IPS-NIHi11 (cell line): Measurements from ENCODE around the gene MB.

Experiments
- DNase-seq: peaks from one replicate; pipeline ENCODE4 v3.0.0; 2012; ENCODE audit warnings: mixed read lengths, low spot score

The MB gene

DNA sequence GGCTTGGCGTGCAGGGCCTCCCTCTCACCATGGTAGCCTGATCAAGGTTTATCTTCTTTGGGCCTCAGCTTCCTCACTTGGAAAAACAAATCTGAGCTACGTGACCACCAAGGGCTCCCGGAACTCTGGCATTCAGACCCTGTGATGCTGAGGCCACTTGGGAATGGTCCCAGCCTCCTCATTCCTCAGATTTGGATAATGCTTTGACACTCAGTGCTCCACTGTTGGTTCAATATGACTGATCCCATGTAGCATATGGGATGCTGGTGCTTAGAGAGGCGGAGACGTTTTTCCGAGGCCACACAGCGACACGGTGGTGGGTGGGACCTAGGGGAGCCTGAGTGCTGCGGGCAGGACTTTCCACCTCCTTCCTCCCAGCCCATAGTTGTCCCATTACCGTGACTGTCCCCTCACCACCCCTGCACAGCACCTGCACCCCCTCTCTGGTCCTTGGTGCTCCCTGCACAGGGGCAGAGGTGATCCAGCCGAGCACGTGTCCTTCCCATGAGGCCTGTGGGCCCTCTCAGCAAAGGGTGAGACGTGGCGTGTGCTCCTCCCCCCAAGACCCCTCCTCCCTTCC lies 23.1 kb downstream of the MB start:
- DNase-seq, result no peak

DNA sequence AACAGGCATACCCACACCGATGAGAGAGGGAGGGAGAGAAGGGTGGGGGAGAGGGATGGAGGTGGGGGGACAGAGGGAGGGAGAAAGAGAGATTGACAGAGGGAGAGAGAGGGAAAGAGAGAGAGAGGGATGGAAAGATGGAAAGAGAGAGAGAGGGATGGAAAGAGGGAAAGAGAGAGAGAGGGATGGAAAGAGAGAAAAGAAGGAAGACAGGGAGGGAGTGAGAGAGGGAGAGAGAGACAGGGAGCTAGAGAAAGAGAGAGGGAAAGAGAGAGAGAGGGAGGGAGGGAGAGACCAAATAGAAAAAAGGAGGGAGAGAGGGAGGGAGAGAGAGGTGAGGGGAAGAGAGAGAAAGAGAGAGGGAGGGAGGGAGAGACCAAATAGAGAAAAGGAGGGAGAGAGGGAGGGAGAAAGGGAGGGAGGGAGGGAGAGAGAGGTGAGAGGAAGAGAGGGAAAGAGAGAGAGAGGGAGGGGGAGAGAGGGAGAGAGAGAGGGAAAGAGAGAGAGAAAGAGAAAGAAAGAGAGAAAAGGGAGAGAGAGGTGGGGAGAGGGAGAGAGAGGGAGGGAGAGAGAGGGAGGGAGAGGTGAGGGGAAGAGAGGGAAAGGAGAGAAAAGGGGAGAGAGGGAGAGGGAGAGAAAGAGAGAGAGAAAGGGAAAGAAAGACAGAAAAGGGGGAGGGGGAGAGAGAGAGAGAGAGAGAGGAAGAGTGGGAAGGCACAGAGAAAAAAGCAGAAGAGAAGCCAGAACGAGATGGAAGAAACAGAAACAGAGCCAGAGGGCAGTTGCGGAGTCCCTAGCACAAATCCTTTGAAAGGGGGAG lies 23.8 kb downstream of the MB start:
- DNase-seq, result no peak

DNA sequence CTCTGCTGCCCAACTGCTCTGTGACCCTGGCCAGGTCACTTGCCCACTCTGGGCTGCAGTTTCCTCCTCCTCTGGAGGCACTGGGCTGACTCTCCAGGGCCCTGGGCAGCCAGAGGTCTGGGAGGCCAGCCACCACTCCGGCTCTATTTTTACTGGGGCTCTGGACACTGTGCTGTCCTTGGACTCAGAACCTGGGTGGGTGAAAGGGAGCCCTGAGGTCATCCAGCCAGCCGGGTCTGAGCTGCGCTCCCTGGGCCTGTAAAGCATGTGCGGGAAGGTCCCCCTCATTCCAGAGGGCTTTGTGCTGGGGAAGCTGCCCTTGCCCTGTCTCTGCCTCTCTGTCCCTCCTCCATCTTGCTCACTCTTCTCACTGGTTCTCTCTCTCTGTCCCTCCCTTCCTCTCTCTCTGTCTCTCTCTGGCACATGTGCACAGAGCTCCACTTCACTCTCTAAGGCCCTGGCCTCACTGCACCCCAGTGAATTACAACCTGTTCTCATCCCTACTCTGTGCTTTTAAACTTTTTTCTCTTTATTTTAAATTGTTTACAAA lies 24.6 kb downstream of the MB start:
- DNase-seq, result no peak

DNA sequence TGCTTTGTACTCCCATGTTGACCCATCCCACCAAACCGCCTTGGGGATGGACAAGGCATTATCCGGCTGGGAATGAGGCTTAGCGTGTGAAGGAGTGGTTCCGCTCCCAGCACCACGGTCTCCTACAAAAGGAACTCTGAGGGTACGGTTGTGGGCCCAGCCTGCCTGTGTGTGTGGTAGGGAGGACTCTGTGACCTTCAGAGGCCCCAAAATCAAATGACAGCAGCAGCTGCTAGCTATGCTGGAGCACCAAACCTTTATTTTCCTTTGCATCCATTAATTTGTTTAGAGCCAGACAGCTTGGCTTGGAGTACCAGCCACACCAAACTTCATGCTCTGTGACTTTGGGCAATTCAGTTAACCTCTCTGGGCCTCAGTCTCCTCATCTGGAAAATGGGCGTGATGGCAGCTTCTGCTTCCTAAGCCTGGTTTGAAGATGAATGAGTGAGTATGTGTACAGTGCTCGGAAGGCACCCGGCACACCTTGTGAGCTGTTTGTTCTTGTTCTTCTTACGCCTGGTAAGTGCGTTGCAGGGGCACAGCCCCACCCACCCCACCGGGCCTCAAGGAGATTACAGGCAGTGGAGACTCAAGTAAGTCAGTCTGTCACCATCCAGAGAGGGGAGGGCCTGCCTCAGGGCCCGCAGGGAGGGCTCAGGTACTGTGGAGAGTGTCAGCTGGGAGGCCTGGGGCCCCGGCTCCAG lies 25.3 kb downstream of the MB start:
- no peak for DNase-seq

DNA sequence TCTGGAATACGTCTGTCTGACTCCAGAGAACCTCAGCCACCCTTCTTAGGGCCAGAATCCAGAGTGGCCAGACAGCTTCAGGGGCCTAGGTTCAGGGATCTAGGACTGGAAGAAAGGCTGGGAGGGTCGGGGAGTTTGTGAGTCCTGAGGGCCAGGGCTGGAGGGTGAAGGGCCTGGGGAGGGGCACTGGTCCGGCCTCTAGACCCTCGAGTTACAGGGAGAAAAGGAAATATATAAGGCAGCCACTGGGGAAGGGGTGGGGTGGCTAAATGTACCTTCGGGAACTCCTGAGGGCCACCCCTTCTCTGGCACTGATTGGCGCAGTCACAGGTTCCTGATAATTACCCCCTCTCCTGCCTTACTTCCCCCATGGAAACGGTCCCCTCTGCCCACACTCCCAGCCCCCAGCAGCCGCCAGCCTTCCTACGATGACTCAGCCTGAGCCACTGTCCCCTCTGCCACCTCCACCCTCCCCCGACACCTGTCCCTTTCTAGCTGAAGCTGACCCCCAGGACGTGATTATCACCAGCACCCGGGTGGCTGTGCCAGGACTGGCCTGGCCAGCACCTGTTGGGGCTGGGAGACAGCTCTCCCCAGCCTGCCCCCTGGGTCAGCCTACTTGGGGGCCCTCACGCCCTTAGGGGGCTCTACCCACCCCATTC lies 26.4 kb downstream of the MB start:
- no peak for DNase-seq

DNA sequence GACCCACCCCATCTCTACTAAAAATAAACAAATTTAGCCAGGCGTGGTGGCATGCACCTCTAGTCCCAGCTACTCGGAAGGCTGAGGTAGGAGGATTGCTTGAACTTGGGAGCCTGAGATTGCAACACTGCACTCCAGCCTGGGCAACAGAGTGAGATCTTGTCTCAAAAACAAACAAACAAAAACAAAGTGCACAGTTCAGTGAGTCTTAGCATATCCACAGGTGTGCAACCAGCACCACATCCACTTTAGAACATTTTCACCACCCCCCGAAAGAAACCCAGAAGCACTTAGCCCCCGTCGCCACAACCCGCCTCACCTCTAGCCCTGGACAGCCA lies 27.4 kb downstream of the MB start:
- DNase-seq, result no peak

DNA sequence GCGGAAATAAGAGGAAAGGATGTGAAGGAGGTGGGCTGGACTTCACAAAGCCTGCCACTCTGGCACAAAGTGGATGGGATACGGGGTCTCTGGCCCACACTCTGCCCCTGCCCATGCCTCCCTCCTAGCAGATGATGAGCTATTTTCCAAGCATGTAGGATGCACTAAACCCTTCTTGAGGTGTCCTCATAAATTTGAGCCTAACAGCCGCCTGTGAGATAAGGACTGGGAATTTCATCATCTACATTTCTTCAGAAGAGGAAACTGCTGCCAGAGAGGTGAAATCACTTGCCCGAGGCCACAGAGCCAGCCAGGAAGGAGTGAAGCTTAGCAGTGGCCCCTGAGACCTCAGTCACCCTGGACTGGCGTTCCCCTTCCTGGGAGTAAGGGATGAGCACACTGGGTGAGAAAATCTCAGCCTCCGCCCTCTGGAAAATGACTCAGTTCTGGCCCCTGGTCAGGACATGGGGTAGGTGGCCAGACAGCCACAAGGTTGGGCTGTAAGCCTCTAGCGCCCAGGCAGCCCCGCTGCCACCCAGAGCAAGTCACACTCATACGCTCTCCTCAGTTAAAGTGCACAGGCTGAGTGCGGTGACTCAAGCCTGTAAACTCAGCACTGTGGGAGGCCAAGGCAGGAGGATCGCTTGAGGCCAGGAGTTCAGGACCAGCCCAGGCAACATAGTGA lies 27.9 kb downstream of the MB start:
- DNase-seq, result no peak

DNA sequence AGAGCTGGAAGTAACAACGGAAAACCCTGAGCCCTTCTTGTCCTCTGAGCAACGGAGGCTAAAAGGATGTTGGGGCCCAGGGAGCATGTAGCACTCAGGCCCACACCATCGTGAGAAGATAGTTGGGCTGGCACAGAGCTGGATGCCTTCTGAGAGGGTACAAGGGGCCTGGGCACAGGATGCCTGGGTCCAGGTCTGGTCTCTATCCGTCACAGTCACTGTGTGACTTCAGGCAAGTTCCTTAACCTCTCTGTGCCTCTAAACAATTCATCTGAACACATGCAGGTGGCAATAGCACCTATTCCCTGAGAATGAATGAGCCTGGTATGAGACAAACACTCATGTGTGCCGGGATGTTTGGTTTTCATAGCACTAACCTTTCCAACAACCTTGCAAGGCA lies 29.2 kb downstream of the MB start:
- DNase-seq, result no peak

DNA sequence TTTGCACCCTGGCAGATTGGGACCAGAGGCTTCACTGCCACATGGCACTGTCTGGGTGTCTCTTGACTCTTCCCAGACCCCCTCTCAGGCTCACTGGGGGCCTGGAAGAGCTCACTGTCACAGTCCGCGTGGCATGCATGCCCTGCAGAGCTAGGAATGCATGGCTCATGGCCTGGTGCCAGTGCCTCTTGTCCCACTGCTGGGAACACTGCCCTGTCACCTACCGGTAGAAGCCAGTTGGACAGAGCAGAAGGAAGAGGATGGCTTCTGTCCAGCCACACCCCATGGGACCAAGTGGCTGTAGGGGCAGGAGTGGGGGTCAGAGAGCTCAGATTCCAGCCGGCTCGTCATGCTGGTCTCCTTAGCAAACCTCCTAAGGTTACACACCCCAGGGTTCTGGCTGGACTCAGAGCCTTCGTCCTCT lies 29.7 kb downstream of the MB start:
- DNase-seq, result peak; percentile 54

DNA sequence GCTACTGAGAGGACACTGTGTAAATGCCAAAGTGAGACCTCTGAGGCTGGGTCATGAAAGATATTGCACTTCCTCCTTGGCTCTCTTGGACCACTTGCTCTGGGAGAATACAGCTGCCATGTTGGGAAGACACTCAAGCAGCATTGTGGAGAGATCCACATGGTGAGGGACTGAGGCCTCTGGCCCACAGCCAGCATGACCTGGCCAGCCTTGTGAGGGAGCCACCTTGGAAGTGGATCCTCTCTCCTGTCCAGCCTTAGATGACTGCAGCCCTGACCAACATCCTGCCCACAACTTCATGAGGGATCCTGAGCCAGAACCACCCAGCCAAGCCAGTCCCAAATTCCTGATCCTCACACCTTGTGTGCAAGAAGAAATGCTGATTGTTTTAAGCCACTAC lies 30.4 kb downstream of the MB start:
- DNase-seq, result no peak

DNA sequence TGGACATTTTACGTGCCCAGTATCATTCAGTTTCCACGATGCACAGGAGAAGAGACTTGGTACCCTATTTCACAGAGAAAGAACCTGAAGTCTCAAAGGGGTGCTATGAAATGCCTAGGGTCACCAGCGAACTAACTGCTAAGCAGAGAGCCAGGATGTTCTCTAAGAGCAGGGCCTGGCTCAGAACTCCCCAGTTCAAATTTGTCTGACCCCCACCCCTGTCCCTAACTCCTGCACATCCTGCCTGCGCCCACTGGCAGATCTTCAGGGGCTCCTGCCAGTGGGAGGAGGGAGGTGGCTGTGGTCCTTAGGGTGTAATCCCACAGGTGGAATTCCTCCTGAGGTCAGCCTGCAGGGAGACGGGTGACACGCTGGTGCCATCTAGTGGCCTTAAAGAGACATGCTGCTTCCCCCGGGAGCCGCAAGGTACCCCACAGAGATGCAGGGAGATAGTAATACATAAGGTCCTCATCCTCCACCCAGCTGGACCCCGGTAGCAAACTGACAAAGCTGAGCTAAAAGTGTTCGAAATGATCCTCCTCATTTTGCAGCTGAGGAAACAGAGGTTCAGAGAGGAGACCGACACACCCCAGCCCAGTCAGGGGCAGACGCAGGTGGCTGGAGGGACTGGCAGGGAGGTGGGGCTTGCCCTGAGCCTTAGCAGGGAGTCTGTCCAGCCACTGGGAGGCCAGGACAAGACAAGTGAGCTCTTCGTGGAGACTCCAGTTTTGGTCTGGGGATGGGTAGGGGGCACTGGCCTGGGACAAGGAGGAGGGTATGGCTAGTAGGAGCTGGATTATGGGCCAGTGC lies 34.1 kb downstream of the MB start:
- peak; percentile 95 for DNase-seq

DNA sequence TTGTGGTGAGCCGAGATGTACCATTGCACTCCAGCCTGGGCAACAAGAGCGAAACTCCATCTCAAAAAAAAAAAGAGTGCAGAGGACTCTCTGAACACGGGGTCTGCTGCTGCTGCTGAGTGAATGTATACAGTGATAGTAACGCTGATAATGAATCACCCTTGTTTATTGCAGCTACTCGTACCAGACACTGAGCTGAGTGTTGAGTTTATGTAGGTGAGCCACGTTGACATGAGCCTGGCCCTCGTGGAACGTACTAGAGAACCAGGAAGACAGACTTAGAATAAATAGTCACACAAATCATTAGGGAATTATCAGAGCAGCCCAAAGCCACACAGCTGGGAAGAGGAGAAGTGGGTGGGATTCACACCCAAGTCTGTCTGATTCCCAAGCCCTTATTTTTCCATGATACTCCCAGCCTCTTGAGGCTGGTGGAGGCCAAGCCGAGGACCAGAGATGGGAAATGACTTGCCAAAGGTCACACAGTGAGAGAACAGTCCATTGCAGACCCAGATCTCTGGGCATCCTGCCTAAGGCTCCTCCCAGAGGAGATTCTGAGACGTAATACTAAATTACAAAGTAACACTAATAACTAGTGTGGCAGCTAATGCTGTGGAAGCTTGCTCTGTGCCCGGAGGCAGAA lies 34.8 kb downstream of the MB start:
- DNase-seq, result no peak

DNA sequence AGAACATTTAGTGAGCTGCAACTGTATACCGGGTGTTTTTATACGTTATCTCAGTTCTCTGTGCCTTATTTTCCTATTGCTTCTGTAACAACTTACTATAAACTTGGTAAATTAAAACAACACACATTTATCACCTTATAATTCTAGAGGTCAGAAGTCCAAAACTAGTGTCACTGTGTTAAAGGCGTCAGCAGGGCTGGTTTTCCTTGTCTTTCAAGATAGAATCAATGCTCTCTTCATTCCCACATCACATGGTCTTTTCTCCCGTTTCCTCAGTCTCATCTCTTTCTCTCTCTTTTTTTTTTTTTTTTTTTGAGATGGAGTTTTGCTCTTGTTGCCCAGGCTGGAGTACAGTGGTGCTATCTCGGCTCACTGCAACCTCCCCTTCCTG lies 36.1 kb downstream of the MB start:
- DNase-seq, result no peak

DNA sequence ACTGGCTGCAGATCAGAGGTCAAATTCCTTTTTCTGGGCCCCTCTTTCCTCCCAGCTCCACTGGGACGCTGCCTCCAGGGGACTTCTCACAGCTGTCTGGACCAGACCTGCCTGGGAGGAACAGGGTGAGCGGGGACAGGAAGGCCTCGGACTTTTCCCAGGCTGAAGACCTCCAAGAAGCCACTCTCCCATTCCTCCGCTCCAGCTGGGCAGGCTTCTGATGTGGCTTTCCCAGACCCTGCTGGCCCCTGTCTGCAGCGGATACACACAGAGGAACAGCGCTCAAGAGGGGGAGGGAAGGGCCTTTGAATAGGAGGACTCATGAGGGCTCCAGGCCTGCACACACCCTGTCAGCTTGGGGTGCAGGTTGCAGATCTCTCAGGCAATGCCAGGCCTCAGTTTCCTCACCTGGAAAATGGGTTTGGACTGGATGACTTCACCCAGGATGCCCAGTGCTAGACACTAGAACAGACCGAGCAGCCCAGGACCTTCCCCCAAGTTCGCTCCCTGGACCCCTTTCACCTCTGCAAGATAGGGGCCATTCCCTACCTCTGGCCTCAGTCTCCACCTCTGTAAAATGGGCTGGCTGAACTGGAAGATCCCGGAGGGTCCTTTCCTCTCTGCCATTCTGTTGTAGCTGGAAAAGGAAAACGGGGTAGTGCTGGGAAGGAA lies 36.6 kb downstream of the MB start:
- DNase-seq, result no peak

DNA sequence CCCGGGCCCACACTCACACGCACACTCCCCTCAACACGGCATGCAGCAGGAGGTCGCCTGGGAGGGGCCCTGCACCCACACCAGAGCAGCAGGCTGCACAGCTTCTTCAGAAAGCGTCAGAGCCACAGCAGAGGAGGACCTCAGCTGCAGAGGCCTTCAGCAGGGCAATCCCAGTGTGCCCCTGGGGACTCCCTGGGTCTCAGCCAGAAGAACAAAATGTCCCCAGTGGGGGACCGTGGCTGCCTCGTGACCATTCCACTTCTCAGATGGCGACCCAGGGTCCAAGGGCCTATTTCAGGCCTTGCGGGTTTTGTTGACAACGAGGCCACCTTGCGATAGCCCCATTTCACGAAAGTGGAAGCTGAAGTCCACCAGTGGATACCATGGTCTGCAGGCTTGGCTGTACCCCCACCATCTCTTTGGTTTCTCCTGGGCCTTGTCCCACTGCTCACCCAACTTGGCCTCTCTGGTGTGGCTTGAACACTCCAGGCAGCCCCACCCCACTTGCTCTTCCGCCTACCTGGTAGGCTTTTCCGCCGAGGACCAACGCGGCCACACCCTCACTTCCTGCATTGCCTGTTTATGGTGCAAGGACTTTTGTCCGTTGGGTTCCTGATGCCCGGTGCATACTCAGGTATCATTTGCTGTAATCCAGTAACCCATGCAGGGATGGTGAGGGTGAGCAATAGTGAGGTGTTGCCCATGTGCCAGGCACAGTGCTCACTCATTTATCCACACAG lies 38.1 kb downstream of the MB start:
- no peak for DNase-seq

DNA sequence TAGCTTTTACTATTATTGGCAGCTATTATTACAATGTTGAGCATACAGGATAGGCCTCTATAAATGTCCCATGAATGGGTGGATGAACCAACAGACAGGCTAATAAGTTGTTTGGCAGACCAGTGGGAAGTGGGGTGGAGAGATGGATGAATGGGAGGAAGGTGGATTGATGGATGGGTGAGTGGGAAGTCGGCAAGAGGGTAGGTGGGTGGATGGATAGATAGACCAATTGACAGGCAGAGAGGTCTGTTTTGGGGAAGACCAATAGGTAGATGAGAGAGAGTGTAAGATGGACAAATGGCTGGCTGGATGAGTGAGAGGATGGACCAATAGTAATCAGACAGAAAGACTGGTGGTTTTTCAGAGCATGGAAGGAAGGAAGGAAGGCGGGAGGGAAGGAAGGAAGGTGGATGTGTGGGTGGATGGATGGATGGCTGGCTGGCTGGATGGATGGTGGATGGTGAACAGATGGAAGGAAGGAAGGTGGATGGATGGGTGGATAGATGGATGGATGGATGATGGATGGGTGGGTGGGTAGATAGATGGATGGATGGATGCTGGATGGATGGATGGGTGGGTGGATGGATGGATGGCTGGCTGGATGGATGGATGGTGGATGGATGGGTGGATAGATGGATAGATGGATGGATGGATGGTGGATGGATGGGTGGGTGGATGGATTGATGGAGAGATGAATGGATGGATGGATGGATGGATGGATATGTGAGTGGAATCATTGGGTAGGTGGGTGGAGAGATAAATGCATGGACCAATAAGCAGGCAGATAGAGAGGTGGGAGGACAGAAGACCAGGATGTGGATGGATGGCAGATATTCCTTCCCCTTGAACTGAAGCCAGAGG lies 39.1 kb downstream of the MB start:
- DNase-seq, result no peak

DNA sequence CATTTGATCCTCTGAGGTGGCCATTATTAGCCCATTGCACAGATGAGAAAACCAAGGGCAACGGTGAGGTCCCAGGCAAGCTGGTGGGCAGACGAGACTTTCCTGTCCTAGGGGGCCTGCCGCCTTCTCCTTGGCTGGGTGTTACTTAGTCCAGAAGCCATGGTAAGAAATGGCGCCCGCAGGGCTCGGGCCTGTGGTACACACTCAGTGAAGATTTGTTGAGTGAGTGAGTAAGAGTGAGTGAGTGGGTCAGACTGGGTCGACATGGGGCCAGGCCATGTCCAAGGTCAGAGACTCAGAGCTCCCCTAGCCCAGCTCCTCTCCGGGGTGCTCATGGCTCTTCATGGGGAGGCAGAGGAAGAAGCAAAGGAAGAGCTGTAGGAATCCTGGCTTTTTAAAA lies 40.5 kb downstream of the MB start:
- DNase-seq, result no peak

DNA sequence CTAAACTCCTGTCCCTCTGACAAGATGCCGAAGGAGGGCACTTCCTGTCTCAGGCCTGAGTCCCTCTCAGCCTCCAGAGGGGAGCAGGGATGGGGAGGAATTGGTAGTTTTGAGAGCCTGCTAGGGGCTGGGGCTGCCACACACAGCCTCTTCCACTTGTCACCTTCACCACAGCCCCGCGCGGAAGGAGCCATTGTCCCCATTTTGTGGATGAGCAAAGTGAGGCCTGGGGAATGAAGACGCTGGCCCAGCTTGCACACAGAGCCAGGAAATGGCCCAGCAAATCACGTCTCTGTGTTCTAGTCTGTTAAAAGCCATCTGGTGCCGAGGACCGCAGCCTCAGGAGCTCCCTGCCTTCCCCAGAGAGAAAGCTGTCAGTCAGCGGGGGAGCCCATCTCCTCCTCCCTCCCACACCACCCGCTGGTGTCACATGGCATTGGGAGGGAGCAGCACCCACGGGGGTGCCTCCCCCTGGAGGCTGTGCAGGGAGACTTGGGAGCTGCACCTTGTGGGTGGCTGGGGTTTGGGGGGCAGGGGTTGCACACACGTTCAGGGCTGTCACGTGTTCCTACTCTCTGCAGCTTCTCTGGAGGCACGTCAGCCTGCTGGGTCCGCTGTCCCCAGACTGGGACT lies 41.9 kb downstream of the MB start:
- DNase-seq, result no peak
